Fibroblast of pulmonary artery (primary cell): ENCODE results near the gene ODC1.

ENCODE experiments used
- DNase-seq: peaks from one replicate; pipeline ENCODE4 v3.0.0-alpha.2; 2010; ENCODE audit warnings: low read depth
- H3K4me3 ChIP-seq: replicated peaks from 2 replicates; pipeline ENCODE4 v1.5.1; 2011; ENCODE audit warnings: low read depth, mild to moderate bottlenecking, control low read depth, low read length, moderate library complexity
- TF ChIP-seq, protein P1 (sequence below): IDR thresholded peaks from 2 replicates; pipeline ENCODE4 v1.5.1; 2011; ENCODE audit warnings: mild to moderate bottlenecking, control low read depth, low read length, inconsistent platforms; ENCODE audit errors: missing control alignments

Gene ODC1

DNA sequence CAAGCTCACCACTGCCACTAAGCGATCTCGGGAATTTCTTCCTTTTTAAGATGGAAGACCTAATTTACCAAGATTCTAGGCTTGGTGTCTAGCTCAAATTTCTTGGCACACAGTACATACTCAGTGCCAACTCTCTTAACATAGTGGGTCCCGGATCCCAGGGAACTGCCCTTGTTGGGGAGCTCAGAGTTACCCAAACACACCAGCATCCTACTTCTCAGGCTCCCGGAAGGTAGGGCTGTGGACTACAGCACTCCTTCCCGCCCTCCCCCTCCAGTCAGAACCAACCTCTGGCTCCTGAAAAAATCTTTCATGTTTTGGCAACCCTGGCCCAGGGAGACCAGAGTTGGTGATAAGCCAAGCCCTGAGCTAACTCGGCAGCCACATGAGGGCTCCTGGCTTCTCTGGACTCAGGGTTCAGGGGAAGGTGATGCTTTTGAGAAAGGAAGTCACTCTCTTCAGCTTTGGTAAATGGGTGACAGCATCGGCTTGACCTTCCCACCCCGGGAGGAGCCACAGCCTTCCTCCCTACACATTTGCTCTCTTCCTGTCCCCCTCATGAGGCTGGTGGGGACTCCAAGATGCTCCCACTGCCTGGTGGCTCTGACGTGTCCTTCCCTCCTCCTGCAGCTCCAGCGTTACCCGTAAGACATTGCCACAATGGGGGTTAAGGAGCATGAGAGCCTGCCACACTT lies 8.8 kb downstream of the ODC1 start:
- no peak overlapping the region for H3K4me3 ChIP-seq
- TF ChIP-seq, protein P1, sequence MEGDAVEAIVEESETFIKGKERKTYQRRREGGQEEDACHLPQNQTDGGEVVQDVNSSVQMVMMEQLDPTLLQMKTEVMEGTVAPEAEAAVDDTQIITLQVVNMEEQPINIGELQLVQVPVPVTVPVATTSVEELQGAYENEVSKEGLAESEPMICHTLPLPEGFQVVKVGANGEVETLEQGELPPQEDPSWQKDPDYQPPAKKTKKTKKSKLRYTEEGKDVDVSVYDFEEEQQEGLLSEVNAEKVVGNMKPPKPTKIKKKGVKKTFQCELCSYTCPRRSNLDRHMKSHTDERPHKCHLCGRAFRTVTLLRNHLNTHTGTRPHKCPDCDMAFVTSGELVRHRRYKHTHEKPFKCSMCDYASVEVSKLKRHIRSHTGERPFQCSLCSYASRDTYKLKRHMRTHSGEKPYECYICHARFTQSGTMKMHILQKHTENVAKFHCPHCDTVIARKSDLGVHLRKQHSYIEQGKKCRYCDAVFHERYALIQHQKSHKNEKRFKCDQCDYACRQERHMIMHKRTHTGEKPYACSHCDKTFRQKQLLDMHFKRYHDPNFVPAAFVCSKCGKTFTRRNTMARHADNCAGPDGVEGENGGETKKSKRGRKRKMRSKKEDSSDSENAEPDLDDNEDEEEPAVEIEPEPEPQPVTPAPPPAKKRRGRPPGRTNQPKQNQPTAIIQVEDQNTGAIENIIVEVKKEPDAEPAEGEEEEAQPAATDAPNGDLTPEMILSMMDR: no peak
- DNase-seq: no peak

DNA sequence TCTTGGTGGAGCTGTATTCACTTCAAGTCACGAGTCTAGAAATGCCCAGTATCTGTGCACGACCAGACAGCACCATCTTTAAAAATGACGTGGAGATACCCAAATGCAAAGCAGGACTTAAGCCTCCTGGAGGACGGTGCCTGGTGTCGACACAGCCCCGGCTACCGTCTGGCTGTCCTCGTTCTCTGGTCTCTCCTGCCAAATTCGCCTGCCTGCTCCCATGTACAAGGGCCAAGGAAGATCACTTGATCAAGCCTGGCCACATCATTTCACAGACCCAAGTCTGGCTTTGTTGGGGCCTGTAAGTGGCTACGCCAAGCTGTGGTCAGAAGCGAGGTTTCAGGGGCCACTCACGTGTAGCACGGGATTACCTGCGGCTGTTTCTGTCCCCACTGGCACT lies 9.4 kb downstream of the ODC1 start:
- TF ChIP-seq, protein P1: no peak
- no peak overlapping the region for H3K4me3 ChIP-seq
- DNase-seq: no peak

DNA sequence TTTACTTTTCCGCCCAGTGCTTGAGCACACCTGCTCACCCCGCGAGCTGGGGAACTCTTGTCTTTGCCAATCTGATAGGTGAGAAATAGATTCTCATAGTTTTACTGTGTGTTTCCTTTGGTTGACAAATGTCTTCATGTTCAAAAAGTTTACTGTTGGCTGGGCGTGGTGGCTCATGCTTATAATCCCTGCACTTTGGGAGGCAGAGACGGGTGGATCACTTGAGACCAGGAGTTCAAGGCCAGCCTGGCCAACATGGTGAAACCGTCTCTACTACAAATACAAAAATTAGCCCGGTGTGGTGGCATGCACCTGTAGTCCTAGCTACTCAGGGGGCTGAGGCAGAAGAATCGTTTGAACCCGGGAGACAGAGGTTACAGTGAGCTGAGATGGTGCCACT lies 10.3 kb downstream of the ODC1 start:
- no peak overlapping the region for H3K4me3 ChIP-seq
- TF ChIP-seq, protein P1: no peak
- no peak for DNase-seq

DNA sequence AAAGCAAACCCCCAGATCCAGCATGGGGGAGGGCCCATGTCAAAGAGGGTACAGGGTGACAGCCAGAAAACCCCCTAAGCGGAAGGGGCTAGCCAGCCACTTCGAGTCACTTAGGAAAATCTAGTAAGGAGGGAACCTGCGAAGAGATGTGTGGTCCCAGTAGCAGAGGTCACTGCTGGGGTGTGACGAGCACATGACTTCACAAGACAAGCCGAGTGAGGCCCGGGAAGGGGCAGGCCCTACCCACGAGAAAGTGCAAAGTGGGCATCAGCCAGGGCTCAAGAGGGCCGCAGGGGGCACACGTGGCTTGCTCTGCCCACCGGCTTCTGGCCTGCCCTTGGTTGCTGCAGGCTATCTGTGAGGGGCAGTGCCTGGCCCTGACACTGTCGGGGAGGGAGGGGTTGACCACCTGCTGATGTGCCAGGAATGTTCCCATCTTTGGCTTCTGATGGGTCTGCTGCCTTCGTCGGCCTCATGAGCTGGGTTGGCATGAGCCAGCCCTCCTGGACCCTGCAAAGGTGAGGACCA lies 11.5 kb downstream of the ODC1 start:
- H3K4me3 ChIP-seq: no peak overlapping the region
- no peak for DNase-seq
- TF ChIP-seq, protein P1: no peak

DNA sequence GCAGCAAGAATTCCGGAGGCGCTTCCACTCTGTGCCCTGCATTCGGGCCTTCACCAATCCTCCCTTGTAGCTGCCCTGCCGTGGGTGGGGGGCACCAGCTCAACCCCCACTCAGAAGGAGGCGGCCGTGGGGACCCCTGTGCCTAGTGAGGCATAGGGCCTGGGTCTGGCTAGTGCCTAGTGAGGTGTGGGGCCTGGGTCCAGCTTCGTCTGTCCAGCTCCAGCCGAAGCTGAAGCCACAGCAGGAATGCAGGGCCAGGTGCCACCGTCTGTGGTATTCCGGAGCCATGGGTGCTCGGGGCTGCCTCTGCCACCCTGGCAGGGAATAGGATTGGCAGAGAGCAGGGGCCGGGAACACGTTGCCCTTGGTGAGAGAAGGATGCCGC lies 12.3 kb downstream of the ODC1 start:
- TF ChIP-seq, protein P1: no peak
- DNase-seq: no peak
- no peak overlapping the region for H3K4me3 ChIP-seq

DNA sequence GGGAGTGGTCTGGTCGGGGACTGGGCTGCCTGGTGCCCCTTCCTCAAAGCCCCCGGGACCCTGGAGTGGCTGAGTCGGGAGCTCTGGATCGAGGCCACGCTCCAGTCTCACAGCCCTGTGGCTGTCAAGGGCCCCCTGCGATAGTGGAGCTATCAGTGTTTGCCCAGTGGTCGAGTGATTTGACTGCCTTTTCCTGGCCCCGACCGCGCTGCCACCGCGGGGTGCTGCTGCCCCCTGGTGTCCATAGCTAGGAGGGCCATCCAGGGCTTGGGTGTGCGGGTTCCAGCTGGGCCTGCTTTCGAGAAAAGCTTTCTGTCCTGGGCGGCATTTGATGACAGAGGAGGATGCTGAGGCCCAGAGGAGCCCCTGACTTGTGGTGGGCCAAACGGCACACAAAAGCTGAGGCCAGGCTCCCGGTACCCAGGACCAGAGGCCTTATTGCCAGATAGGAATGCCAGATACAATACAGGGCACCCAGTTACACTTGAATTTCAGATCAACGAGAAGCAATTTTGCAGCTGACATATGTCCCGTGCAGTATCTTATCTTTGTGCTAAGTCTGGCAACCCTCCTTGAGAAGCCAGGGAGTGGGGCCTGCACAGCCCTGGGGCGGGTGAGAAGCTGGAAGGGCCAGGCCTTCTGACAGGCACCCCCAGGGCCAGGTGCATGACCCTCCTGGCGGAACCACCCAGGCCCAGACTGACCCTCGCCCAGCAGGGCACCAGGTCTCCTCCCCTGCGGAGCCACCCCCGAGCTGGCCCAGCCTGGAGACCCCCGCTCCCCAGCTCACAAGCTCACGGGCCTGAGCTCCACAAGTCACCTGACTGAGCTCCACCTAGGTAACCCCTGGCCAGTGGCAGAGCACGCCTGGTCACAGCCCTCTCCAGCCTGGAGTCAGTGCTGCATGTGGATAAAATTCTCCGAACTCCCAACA lies 13.0 kb downstream of the ODC1 start:
- TF ChIP-seq, protein P1: peak; percentile 86
- H3K4me3 ChIP-seq: no peak overlapping the region
- peak; percentile 71 for DNase-seq
